Loucy (cell line): Measurements from ENCODE around the gene OR2M3.
"Not testable (repeated sequence)": the region's sequence is repeated elsewhere in the genome, so short reads cannot be mapped to it uniquely, and the experiment has no call there.

ENCODE experiments used
- EZH2phosphoT487 ChIP-seq: fragments of 200-600 bp; IDR thresholded peaks from 2 replicates; pipeline ENCODE4 v1.6.1; 2018; ENCODE audit warnings: antibody characterized with exemption, mild to moderate bottlenecking, moderate library complexity, borderline replicate concordance
- TF ChIP-seq, protein P1 (sequence below): fragments of 200-600 bp; sonication (generic); conservative IDR thresholded peaks from 2 replicates; pipeline ENCODE4 v1.5.1; 2014; ENCODE audit warnings: mild to moderate bottlenecking, antibody characterized with exemption, low read length

DNA sequence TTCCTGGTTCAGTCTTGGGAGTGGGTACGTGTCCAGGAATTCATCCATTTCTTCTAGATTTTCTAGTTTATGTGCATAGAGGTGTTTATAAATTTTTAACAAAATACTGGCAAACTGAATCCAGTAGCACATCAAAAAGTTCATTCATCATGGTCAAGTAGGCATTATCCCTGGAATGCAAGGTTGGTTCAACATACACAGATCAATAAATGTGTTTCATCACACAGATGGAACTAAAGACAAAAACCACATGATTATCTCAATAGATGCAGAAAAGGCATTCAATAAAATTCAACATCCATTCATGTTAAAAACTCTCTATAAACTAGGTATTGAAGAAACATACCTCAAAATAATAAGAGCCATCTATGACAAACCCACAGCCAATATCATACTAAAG, 62.2 kb downstream of the OR2M3 start:
- TF ChIP-seq, protein P1, sequence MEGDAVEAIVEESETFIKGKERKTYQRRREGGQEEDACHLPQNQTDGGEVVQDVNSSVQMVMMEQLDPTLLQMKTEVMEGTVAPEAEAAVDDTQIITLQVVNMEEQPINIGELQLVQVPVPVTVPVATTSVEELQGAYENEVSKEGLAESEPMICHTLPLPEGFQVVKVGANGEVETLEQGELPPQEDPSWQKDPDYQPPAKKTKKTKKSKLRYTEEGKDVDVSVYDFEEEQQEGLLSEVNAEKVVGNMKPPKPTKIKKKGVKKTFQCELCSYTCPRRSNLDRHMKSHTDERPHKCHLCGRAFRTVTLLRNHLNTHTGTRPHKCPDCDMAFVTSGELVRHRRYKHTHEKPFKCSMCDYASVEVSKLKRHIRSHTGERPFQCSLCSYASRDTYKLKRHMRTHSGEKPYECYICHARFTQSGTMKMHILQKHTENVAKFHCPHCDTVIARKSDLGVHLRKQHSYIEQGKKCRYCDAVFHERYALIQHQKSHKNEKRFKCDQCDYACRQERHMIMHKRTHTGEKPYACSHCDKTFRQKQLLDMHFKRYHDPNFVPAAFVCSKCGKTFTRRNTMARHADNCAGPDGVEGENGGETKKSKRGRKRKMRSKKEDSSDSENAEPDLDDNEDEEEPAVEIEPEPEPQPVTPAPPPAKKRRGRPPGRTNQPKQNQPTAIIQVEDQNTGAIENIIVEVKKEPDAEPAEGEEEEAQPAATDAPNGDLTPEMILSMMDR, result not testable (repeated sequence)
- TF ChIP-seq EZH2phosphoT487, result not testable (repeated sequence)
